8988T (cell line): ENCODE measurements around the gene GNG12.

Source experiments
- DNase-seq: peaks from one replicate; pipeline ENCODE4 v3.0.0; 2011

The GNG12 gene

GRCh38 chr1:67726224-67726623 lies 107.0 kb downstream of the GNG12 start:
- DNase-seq, result no peak

- no peak for DNase-seq
Measured at GRCh38 chr1:67724928-67725560, 108.2 kb downstream of the GNG12 start.

GRCh38 chr1:67723620-67724019 lies 109.6 kb downstream of the GNG12 start:
- no peak for DNase-seq

- DNase-seq, result no peak
Measured at GRCh38 chr1:67723126-67723525, 110.1 kb downstream of the GNG12 start.

- no peak for DNase-seq
Measured at GRCh38 chr1:67722292-67722944, 110.8 kb downstream of the GNG12 start.

GRCh38 chr1:67721650-67722291 lies 111.5 kb downstream of the GNG12 start:
- no peak for DNase-seq

GRCh38 chr1:67721112-67721511 lies 112.2 kb downstream of the GNG12 start:
- no peak for DNase-seq

GRCh38 chr1:67719329-67720196 lies 113.7 kb downstream of the GNG12 start:
- no peak for DNase-seq

- DNase-seq, result no peak
Measured at GRCh38 chr1:67717876-67718275, 115.4 kb downstream of the GNG12 start.

GRCh38 chr1:67716800-67717199 lies 116.5 kb downstream of the GNG12 start:
- no peak for DNase-seq

- no peak for DNase-seq
Measured at GRCh38 chr1:67715819-67716218, 117.4 kb downstream of the GNG12 start.

- DNase-seq, result no peak
Measured at GRCh38 chr1:67713057-67713846, 120.0 kb downstream of the GNG12 start.

- no peak for DNase-seq
Measured at GRCh38 chr1:67711855-67712212, 121.4 kb downstream of the GNG12 start.

GRCh38 chr1:67711158-67711854 lies 122.0 kb downstream of the GNG12 start:
- DNase-seq, result no peak

GRCh38 chr1:67710417-67710816 lies 122.8 kb downstream of the GNG12 start:
- DNase-seq, result no peak

GRCh38 chr1:67708606-67709005 lies 124.7 kb downstream of the GNG12 start:
- no peak for DNase-seq

GRCh38 chr1:67705735-67706453 lies 127.4 kb downstream of the GNG12 start:
- no peak for DNase-seq

- no peak for DNase-seq
Measured at GRCh38 chr1:67704351-67704750, 128.9 kb downstream of the GNG12 start.

- DNase-seq, result no peak
Measured at GRCh38 chr1:67701876-67702275, 131.4 kb downstream of the GNG12 start.

- DNase-seq, result no peak
Measured at GRCh38 chr1:67700692-67701410, 132.4 kb downstream of the GNG12 start.

GRCh38 chr1:67700220-67700619 lies 133.0 kb downstream of the GNG12 start:
- no peak for DNase-seq
